ENCODE measurements around the gene NTF3.

Gene NTF3

GRCh38 chr12:5498076-5498475 lies 66.2 kb downstream of the NTF3 start:
- Histone ChIP-seq H4K20me1 (ENCODE audit: insufficient read depth, low read length, poor library complexity, severe bottlenecking) (no peaks in the 10 kb centered on the region), H3K4me3 (ENCODE audit: low read length, poor library complexity, severe bottlenecking) (no peak overlapping the region), H2AFZ (ENCODE audit: low read length) (no peak overlapping the region), H3K4me2 (ENCODE audit: low read depth, low read length, poor library complexity, severe bottlenecking) (no peak overlapping the region), H3K79me2 (ENCODE audit: insufficient read depth, low read length) (no peaks in the 10 kb centered on the region), H3K4me1 (ENCODE audit: insufficient read depth, low read length, poor library complexity, severe bottlenecking) (no peaks in the 10 kb centered on the region), H3K27me3 (ENCODE audit: insufficient read depth, low read length, poor library complexity, severe bottlenecking) (no peaks in the 10 kb centered on the region), H3K36me3 (ENCODE audit: insufficient read depth, low read length) (no peaks in the 10 kb centered on the region), H3K9me2 (replicated peaks; ENCODE audit: low read depth, low read length) (no peaks in the 10 kb centered on the region), H3K9ac (ENCODE audit: low read depth, low read length, poor library complexity, severe bottlenecking) (no peak overlapping the region), H3F3A (ENCODE audit: low read depth) (no peaks in the 10 kb centered on the region), H3K9me3 (ENCODE audit: insufficient read depth, low read depth, low read length) (no peaks in the 10 kb centered on the region)
- TF ChIP-seq EZH2phosphoT487 (IDR thresholded peaks at IDR 0.05; ENCODE audit: borderline replicate concordance), result no peak
- TF ChIP-seq CTCF (conservative IDR thresholded peaks at IDR 0.05; ENCODE audit: low read length), result no peak

- Histone ChIP-seq H2AFZ (ENCODE audit: low read length) (no peak overlapping the region), H3K9ac (ENCODE audit: low read depth, low read length, poor library complexity, severe bottlenecking) (no peak overlapping the region), H3K79me2 (ENCODE audit: insufficient read depth, low read length) (no peaks in the 10 kb centered on the region), H3K9me3 (ENCODE audit: insufficient read depth, low read depth, low read length) (no peaks in the 10 kb centered on the region), H3K36me3 (ENCODE audit: insufficient read depth, low read length) (no peaks in the 10 kb centered on the region), H3K4me2 (ENCODE audit: low read depth, low read length, poor library complexity, severe bottlenecking) (no peak overlapping the region), H3F3A (ENCODE audit: low read depth) (no peaks in the 10 kb centered on the region), H3K4me1 (ENCODE audit: insufficient read depth, low read length, poor library complexity, severe bottlenecking) (no peaks in the 10 kb centered on the region), H3K27me3 (ENCODE audit: insufficient read depth, low read length, poor library complexity, severe bottlenecking) (no peaks in the 10 kb centered on the region), H3K9me2 (replicated peaks; ENCODE audit: low read depth, low read length) (no peaks in the 10 kb centered on the region), H4K20me1 (ENCODE audit: insufficient read depth, low read length, poor library complexity, severe bottlenecking) (no peaks in the 10 kb centered on the region), H3K4me3 (ENCODE audit: low read length, poor library complexity, severe bottlenecking) (no peak overlapping the region)
- TF ChIP-seq CTCF (conservative IDR thresholded peaks at IDR 0.05; ENCODE audit: low read length) (no peak), EZH2phosphoT487 (IDR thresholded peaks at IDR 0.05; ENCODE audit: borderline replicate concordance) (no peak)
Measured at GRCh38 chr12:5498806-5499205, 66.9 kb downstream of the NTF3 start.

GRCh38 chr12:5499566-5500330 lies 67.8 kb downstream of the NTF3 start:
- Histone ChIP-seq H3K79me2 (ENCODE audit: insufficient read depth, low read length) (no peaks in the 10 kb centered on the region), H4K20me1 (ENCODE audit: insufficient read depth, low read length, poor library complexity, severe bottlenecking) (no peaks in the 10 kb centered on the region), H3K9ac (ENCODE audit: low read depth, low read length, poor library complexity, severe bottlenecking) (no peak overlapping the region), H3K9me2 (replicated peaks; ENCODE audit: low read depth, low read length) (no peaks in the 10 kb centered on the region), H3K27me3 (ENCODE audit: insufficient read depth, low read length, poor library complexity, severe bottlenecking) (no peaks in the 10 kb centered on the region), H3K4me1 (ENCODE audit: insufficient read depth, low read length, poor library complexity, severe bottlenecking) (no peaks in the 10 kb centered on the region), H3K36me3 (ENCODE audit: insufficient read depth, low read length) (no peaks in the 10 kb centered on the region), H3F3A (ENCODE audit: low read depth) (no peaks in the 10 kb centered on the region), H3K4me3 (ENCODE audit: low read length, poor library complexity, severe bottlenecking) (no peak overlapping the region), H3K4me2 (ENCODE audit: low read depth, low read length, poor library complexity, severe bottlenecking) (no peak overlapping the region), H3K9me3 (ENCODE audit: insufficient read depth, low read depth, low read length) (no peaks in the 10 kb centered on the region), H2AFZ (ENCODE audit: low read length) (no peak overlapping the region)
- TF ChIP-seq CTCF (conservative IDR thresholded peaks at IDR 0.05; ENCODE audit: low read length) (no peak), EZH2phosphoT487 (IDR thresholded peaks at IDR 0.05; ENCODE audit: borderline replicate concordance) (no peak)

Measured in Loucy (cell line).